CD4-positive, alpha-beta T cell treated with Interleukin-12 subunit alpha and Interleukin-12 subunit beta, for 1 hour (primary cell): ENCODE data around the gene LCA5.
"Not testable (repeated sequence)": the region's sequence is repeated elsewhere in the genome, so short reads cannot be mapped to it uniquely, and the experiment has no call there.

ENCODE experiments used
- DNase-seq: peaks from one replicate; pipeline ENCODE4 v3.0.0-alpha.2; 2020

LCA5 gene

GRCh38 chr6:79536954-79537747 lies at the start of gene LCA5:
Gene LCA5 (minus strand): TSS chr6:79537430. CDS start chr6:79518894, 18,536 bp downstream.
- DNase-seq: peak; percentile 83

GRCh38 chr6:79586548-79586947 lies 49.3 kb upstream of the LCA5 start:
- no peak for DNase-seq

DNA sequence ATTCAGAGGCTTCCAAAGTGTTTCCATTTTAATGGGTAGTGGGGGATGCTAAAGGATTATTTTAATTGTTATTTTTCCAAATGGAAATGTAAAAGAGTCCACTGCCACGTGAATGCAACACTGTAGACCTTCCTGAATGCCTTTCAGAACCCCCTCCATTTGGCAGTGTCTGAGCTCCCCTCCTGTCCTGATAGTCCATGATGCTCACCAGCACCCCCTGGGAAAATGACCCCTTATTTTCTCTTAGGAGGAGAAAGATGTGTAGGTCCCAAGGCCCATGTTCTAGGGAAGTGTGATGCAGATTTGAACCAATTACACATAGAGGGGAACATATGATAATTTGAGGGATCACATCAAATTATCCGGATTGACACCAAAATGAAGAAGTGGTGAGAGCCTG lies 47.1 kb upstream of the LCA5 start:
- no peak for DNase-seq

DNA sequence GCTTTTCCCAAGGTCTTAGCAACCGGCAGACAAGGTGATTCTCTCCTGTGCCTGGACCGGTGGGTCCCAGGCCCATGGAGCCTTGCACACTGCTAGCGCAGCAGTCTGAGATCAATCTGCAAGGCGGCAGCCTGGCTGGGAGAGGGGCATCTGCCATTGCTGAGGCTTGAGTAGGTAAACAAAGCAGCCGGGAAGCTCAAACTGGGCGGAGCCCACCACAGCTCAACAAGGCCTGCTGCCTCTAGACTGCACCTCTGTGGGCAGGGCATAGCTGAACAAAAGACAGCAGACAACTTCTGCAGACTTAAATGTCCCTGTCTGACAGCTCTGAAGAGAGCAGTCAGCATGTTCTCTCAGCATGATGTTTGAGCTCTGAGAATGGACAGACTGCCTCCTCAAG lies 40.7 kb upstream of the LCA5 start:
- DNase-seq: not testable (repeated sequence)

GRCh38 chr6:79574630-79575225 lies 37.5 kb upstream of the LCA5 start:
- DNase-seq: no peak

DNA sequence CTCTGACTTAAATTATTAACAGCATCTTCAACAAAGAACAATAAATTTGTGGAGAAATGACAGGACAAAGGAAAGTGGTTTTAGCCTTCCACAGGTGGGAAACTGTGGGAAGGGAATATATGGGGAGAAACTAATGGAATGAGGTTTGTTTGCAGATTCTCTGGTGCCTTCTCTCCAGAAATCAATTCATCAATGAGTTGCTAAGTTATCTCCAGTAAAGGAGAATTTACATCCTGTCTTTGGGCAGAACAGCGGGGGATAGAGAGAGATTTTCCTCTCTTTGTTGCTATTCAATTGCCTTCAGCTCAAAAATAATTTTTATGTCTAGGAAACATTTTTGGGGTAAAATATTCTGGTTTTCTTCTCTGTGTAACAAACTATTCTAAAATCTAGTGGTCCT lies 36.9 kb upstream of the LCA5 start:
- DNase-seq: no peak

DNA sequence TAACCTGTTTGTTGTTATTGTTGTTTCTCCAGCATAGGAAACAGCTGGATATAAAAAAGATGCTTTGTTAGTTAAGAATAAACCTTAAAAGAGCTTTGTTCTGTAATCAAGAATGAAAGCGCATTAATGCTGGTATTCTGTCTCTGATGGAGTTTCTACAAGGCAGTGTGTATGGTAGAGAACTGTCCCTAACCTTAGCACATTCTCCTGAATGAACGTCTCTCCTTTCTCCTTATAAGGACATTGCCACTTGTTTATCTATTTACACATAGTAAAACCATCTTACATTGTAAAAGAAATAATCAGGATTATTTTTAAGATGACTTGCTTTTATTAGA lies 33.8 kb upstream of the LCA5 start:
- no peak for DNase-seq

- peak; percentile 28 for DNase-seq
Observed at GRCh38 chr6:79570129-79571029, 33.1 kb upstream of the LCA5 start.

DNA sequence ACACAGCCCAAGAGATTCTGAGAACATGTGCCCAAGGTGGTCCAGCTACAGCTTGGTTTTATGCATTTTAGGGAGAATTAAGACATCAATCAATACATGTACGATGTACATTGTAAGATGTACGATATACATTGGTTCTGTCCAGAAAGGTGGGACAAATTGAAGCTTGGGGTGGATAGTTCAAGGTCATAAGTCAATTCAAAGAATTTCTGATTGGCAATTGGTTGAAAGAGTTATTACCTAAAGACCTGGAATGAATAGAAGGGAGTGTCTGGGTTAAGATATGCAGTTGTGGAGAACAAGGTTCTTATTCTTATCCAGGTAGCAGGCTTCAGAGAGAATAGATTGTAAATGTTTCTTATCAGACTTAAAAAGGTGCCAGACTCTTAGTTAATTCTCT lies 31.8 kb upstream of the LCA5 start:
- no peak for DNase-seq

- no peak for DNase-seq
Observed at GRCh38 chr6:79564636-79565035, 27.4 kb upstream of the LCA5 start.

DNA sequence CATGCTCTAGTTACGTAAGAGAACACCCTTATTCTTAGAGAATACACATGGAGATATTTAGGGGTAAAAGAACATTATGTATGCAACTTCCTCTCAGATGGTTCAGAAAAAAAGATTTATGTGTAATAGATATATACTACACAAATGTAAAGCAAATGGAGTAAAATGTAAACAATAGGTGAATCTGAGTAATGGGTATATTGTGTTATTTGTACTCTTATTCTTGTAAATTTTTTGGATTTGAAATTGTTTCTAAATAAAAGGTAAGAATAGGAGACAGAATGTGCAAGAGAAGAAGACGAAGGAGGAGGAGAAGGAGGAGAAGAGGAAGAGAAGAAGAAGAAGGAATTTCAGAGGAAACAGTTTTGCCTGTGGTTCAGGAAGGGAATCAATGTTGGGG lies 22.5 kb upstream of the LCA5 start:
- no peak for DNase-seq

- DNase-seq: no peak
Observed at GRCh38 chr6:79557673-79558467, 20.6 kb upstream of the LCA5 start.

DNA sequence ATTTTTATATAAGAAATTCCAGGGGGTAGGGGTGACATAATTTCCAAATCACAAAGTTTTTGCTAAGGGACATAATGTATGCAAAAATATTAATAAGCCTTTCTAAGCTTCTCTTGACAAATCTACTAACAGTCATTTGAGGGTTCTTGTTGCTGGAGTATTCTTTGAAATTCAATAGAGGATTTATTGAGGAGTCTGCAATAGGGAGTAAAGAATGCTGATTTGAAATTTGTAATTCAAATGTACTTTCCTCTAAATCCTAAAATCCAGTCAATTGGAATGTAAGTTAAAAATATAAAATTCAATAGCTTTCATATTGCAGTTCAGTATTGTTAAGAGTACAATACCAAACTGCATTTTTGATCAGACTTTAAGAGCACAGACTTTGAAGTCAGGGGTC lies 17.1 kb upstream of the LCA5 start:
- no peak for DNase-seq

GRCh38 chr6:79551401-79551800 lies 14.2 kb upstream of the LCA5 start:
- DNase-seq: no peak

GRCh38 chr6:79548304-79548703 lies 11.1 kb upstream of the LCA5 start:
- no peak for DNase-seq

DNA sequence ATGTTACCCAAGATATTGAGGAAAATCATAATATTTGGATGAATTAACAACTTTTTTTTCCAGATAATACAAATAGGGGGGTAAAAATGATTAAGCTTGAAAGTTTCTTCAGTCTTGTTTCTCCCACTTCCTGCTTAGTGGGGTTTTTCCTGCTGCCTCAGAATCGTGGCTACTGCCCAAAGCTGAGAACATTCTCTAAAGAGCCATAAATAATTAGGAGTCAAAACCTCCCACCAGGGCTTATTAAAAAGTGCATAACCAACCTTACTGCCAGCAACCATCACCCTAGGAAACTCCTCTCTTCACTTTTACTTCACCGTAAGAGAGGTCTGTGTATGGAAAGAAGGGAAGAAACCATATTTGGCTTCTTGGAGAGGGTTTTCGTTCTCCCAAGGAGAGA lies 9.0 kb upstream of the LCA5 start:
- no peak for DNase-seq

DNA sequence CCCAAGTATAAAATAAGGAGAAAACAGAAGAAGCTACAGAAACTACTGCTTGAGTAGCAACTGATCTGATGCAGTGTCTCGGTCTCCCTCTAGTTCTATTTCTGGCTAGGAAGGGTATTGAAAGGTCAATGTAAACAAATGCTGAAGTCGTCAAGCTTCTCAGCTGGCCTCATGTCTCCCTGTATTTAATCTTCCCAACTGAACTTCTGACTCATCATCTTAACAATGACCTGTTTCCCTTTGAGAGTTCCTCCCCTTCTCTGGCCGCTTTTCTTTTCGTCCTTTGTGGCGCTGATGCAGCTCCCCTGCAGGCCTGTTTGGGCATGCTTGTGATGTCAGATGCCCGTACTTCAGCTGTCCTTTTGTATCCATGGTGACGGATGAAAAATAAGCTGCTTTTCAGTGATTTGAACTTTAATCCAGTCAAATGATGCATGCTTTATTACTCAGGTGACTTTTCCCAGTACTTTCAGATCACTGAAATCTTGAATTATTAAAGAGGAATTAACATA lies 7.8 kb upstream of the LCA5 start:
- peak; percentile 23 for DNase-seq

GRCh38 chr6:79544299-79544927 lies 7.2 kb upstream of the LCA5 start:
- DNase-seq: no peak

DNA sequence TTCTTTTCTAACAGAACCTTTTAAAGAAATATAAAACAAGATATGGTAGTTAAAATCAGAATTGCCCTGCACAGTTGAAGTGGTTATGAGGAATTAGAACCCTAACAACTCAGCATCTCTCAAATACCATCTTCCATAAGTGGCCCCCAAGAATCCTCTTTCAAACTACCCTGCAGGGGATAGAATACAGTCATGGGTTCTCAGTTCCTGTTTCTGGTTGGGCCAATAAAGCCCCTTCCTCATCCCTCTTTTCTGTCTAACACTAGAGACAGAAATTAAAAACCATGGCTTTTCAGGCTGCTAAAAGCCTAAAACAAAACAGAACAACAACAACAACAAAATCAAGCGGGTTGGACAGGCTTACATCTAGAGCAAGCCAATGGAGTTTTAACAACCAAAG lies 6.7 kb upstream of the LCA5 start:
- DNase-seq: no peak

DNA sequence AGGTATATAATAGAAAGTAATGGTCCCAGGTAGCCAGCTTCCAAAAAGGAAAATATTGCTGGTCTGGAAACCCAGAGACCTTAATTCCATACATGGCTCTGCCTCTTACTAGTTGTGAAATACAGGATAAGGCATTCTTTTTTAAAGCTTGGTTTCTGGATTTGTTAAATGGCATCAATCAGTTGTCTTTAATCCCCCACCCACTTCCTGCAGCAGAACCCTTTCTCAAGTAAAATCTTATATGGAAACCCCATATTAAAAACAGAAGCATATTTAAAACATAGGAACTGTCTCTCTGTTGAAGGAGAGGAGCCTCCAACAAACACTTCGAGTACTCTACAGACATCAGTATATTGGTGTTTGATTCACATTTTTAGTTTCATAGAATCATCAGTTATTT lies 6.2 kb upstream of the LCA5 start:
- no peak for DNase-seq

- no peak for DNase-seq
Observed at GRCh38 chr6:79538106-79538971, 1.1 kb upstream of the LCA5 start.
